ENCODE results near the gene PRKCZ. TPM values are rescaled to one million over a fixed set of nuclear protein-coding genes. Genes with fewer than 3 reads are reported as not detected.

PRKCZ gene
- polyA plus RNA-seq, 3 donors: 0.74 to 1.9 (median 1.4) TPM

- Histone ChIP-seq H3K79me2 (ENCODE audit: insufficient read depth, low read length) (no peaks in the 10 kb centered on the region), H3K27ac (ENCODE audit: low read depth in 1 of 2, low read length in 2 of 2) (no peak overlapping the region), H3K36me3 (replicated peaks in 1 of 2; ENCODE audit: control insufficient read depth in 1 of 2, insufficient read depth in 2 of 2, low read length in 2 of 2) (no peaks in the 10 kb centered on the region), H3K4me3 (replicated peaks in 1 of 3; ENCODE audit: low read depth in 2 of 3, low read length in 3 of 3) (no peak overlapping the region), H3K9ac (ENCODE audit: insufficient read depth, low read length, poor library complexity, severe bottlenecking) (no peak overlapping the region), H3K4me2 (replicated peaks; ENCODE audit: extremely low read depth, low read length, poor library complexity, severe bottlenecking) (no peak overlapping the region), H3K9me3 (replicated peaks in 1 of 2; ENCODE audit: control insufficient read depth in 1 of 2, insufficient read depth in 1 of 2, low read length in 2 of 2) (no peaks in the 10 kb centered on the region), H2AFZ (ENCODE audit: insufficient read depth, low read depth, low read length, poor library complexity, severe bottlenecking) (no peak overlapping the region), H3K27me3 (ENCODE audit: control insufficient read depth in 2 of 2, insufficient read depth in 2 of 2, low read length in 2 of 2) (peaks cover 11 to 29% of the 10 kb centered on the region in 2 donors), H4K20me1 (ENCODE audit: insufficient read depth, low read length) (no peaks in the 10 kb centered on the region), H3K4me1 (ENCODE audit: control insufficient read depth in 1 of 2, insufficient read depth in 2 of 2, low read length in 2 of 2) (peaks cover 12% of the 10 kb centered on the region in 2 donors)
- peaks cover 36 to 46% (median 44%) of the 10 kb centered on the region in 3 donors for H3K27me3 Mint-ChIP-seq (ENCODE audit: low read depth in 3 of 3)
- H3K36me3 Mint-ChIP-seq: no peaks in the 10 kb centered on the region
- H3K27ac Mint-ChIP-seq: no peak overlapping the region
- H3K9me3 Mint-ChIP-seq: peaks cover 0 to 9% (median 2%) of the 10 kb centered on the region in 7 donors
- intact Hi-C loops (cut with micrococcal nuclease): no loop called here
- no peak overlapping the region for H3K4me3 Mint-ChIP-seq
- H3K4me1 Mint-ChIP-seq: peaks cover 16% of the 10 kb centered on the region
- TF ChIP-seq, protein P1, sequence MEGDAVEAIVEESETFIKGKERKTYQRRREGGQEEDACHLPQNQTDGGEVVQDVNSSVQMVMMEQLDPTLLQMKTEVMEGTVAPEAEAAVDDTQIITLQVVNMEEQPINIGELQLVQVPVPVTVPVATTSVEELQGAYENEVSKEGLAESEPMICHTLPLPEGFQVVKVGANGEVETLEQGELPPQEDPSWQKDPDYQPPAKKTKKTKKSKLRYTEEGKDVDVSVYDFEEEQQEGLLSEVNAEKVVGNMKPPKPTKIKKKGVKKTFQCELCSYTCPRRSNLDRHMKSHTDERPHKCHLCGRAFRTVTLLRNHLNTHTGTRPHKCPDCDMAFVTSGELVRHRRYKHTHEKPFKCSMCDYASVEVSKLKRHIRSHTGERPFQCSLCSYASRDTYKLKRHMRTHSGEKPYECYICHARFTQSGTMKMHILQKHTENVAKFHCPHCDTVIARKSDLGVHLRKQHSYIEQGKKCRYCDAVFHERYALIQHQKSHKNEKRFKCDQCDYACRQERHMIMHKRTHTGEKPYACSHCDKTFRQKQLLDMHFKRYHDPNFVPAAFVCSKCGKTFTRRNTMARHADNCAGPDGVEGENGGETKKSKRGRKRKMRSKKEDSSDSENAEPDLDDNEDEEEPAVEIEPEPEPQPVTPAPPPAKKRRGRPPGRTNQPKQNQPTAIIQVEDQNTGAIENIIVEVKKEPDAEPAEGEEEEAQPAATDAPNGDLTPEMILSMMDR (IDR thresholded peaks at IDR 0.05): no peak
- DNase-seq: no peak
- WGBS (ENCODE audit: insufficient coverage): 97% methylated on average over 6 of the region's 9 CpGs
Observed at GRCh38 chr1:2000850-2001249, 49.4 kb upstream of the PRKCZ start.

GRCh38 chr1:2001773-2002411 lies 48.3 kb upstream of the PRKCZ start:
- H2AFZ ChIP-seq (ENCODE audit: insufficient read depth, low read depth, low read length, poor library complexity, severe bottlenecking): no peak overlapping the region
- H4K20me1 ChIP-seq (ENCODE audit: insufficient read depth, low read length): no peaks in the 10 kb centered on the region
- no peaks in the 10 kb centered on the region for H3K9me3 ChIP-seq (replicated peaks in 1 of 2; ENCODE audit: control insufficient read depth in 1 of 2, insufficient read depth in 1 of 2, low read length in 2 of 2)
- intact Hi-C loops (cut with micrococcal nuclease): no loop called here
- H3K27ac ChIP-seq (ENCODE audit: low read depth in 1 of 2, low read length in 2 of 2): no peak overlapping the region
- H3K27me3 ChIP-seq (ENCODE audit: control insufficient read depth in 2 of 2, insufficient read depth in 2 of 2, low read length in 2 of 2): peaks cover 11 to 29% of the 10 kb centered on the region in 2 donors
- no peaks in the 10 kb centered on the region for H3K36me3 ChIP-seq (replicated peaks in 1 of 2; ENCODE audit: control insufficient read depth in 1 of 2, insufficient read depth in 2 of 2, low read length in 2 of 2)
- Mint-ChIP-seq H3K27me3 (ENCODE audit: low read depth in 3 of 3) (peaks cover 40 to 54% (median 51%) of the 10 kb centered on the region in 3 donors), H3K27ac (no peak overlapping the region), H3K4me1 (peaks cover 5% of the 10 kb centered on the region), H3K4me3 (peak overlapping the region in 1 of 2 donors; percentile 51), H3K36me3 (no peaks in the 10 kb centered on the region), H3K9me3 (peaks cover 0 to 11% (median 2%) of the 10 kb centered on the region in 7 donors)
- DNase-seq: no peak
- no peak overlapping the region for H3K4me2 ChIP-seq (replicated peaks; ENCODE audit: extremely low read depth, low read length, poor library complexity, severe bottlenecking)
- H3K4me3 ChIP-seq (replicated peaks in 1 of 3; ENCODE audit: low read depth in 2 of 3, low read length in 3 of 3): no peak overlapping the region
- TF ChIP-seq, protein P1 (IDR thresholded peaks at IDR 0.05): no peak
- H3K79me2 ChIP-seq (ENCODE audit: insufficient read depth, low read length): no peaks in the 10 kb centered on the region
- 86% methylated on average over 8 of the region's 13 CpGs for WGBS (ENCODE audit: insufficient coverage)
- peaks cover 2% of the 10 kb centered on the region in 2 donors for H3K4me1 ChIP-seq (ENCODE audit: control insufficient read depth in 1 of 2, insufficient read depth in 2 of 2, low read length in 2 of 2)
- H3K9ac ChIP-seq (ENCODE audit: insufficient read depth, low read length, poor library complexity, severe bottlenecking): no peak overlapping the region
